Activated CD4-positive, alpha-beta memory T cell treated with anti-CD3 and anti-CD28 coated beads for 36 hours (primary cell): ENCODE results near the gene RAP1GAP. TPM values are rescaled to one million over a fixed set of nuclear protein-coding genes. Genes with fewer than 3 reads are reported as not detected.
A peak's percentile ranks its signal among the peaks of the same experiment; 100 is the strongest.

Source experiments
- CTCF ChIA-PET: fragments of 350-600 bp; sonication (Branson Sonifier 250); formaldehyde crosslinking; loops from one replicate; lab custom pipeline; 2021; ENCODE audit warnings: antibody characterized with exemption, inconsistent platforms; lab: Charles Lee
- POLR2A ChIA-PET: fragments of 350-600 bp; sonication (Branson Sonifier 250); formaldehyde crosslinking; loops from one replicate; lab custom pipeline; 2021; ENCODE audit warnings: antibody characterized with exemption; lab: Charles Lee
- DNase-seq: peaks from one replicate; pipeline ENCODE4 v3.0.0-alpha.2; 2020
- H3K27ac Mint-ChIP-seq: one replicate; pipeline ENCODE4 v1.8.0; 2021; ENCODE audit warnings: mixed read lengths
- H3K27me3 Mint-ChIP-seq: one replicate; pipeline ENCODE4 v1.8.0; 2021; ENCODE audit warnings: mixed read lengths
- H3K36me3 Mint-ChIP-seq: one replicate; pipeline ENCODE4 v1.8.0; 2021; ENCODE audit warnings: mixed read lengths
- H3K4me1 Mint-ChIP-seq: one replicate; pipeline ENCODE4 v1.8.0; 2021; ENCODE audit warnings: low read depth, mixed read lengths
- H3K4me3 Mint-ChIP-seq: one replicate; pipeline ENCODE4 v1.8.0; 2021; ENCODE audit warnings: mild to moderate bottlenecking, mixed read lengths
- H3K9me3 Mint-ChIP-seq: one replicate; pipeline ENCODE4 v1.8.0; 2021; ENCODE audit warnings: mixed read lengths
- intact Hi-C: fragments of 100-400 bp; cut with micrococcal nuclease; formaldehyde crosslinking; loops from one replicate; pipeline ENCODE4 v1.15.1; 2023
- total RNA-seq, 2 experiments: library from RNA; stranded (reverse); gene quantifications; one replicate each; pipeline ENCODE4 v1.2.3, GENCODE V29; 2021

RAP1GAP gene
- total RNA-seq, 2 experiments from 2014 or later: 1.1 to 1.7 TPM

DNA sequence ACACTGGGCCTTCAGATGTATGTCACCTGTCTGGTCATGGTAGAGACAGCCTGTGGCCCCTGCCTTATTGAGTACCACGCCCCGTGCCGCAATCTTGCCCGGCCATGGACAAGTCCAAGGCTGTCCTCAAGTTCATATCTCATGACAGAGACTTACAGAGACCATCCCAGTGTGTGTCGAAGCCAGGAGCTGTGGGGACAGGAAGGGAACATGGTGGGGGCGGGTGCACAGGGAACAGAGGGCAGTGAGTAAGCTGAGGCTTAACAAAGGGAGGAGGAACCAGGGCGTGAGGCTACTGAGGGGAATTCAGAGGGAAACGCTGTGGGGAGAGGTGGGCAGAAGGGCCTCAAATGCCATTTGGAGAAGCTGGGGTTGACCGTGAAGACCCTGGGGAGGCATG lies 84.1 kb downstream of the RAP1GAP start:
- H3K4me1 Mint-ChIP-seq: no peaks in the 10 kb centered on the region
- CTCF ChIA-PET: no interaction called here
- intact Hi-C loops: no loop called here
- H3K4me3 Mint-ChIP-seq: no peak overlapping the region
- no peak for DNase-seq
- peaks cover 16% of the 10 kb centered on the region for H3K27me3 Mint-ChIP-seq
- H3K27ac Mint-ChIP-seq: no peak overlapping the region
- H3K36me3 Mint-ChIP-seq: no peaks in the 10 kb centered on the region
- POLR2A ChIA-PET: no interaction called here
- H3K9me3 Mint-ChIP-seq: no peaks in the 10 kb centered on the region

DNA sequence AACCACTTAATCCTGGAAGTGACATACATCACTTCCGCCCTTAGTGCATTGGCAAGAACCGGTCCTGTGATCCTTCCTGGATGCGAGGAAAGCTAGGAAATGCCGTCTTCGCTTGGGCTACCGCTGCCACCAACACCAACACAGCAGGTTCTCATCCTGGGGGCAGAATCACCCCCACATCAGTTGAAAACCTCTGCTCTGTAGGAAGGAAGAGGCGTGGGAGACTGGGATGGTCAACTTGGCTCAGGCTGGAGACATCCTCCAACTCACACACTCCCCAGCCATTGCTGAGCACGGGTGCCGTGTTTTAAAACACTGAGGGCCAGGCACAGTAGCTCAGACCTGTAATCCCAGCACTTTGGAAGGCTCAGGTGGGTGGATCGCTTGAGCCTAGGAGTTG lies 85.1 kb downstream of the RAP1GAP start:
- no peaks in the 10 kb centered on the region for H3K9me3 Mint-ChIP-seq
- H3K27me3 Mint-ChIP-seq: peaks cover 16% of the 10 kb centered on the region

DNA sequence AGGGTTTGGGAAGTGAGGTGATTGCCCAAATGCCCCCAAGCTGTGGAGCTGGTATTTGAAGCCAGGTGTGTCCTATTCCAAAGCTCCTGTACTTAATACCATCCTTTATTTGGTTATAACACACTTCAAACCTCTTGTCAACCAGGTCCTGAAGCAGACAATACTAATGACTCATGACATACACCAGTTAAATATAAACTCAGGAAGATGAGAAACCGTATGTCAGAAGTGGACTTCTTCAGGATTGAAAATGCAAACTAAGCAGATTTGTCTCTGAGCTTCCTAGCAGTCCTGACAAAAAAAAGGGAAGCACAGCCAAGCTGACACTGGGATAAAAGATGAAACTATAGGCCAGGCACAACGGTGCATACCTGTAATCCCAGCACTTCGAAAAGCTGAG lies 89.4 kb downstream of the RAP1GAP start:
- ChIA-PET CTCF (interaction anchor here (0.8 to 0.9 kb wide), 2 partner anchors 16 to 71 kb away, joined by 3 read pairs; partner anchors contain the start of gene ALPL), POLR2A (no interaction called here)
- Mint-ChIP-seq H3K27ac (no peak overlapping the region), H3K36me3 (no peaks in the 10 kb centered on the region), H3K27me3 (peaks cover 6% of the 10 kb centered on the region), H3K9me3 (no peaks in the 10 kb centered on the region), H3K4me3 (no peak overlapping the region), H3K4me1 (no peaks in the 10 kb centered on the region)
- intact Hi-C loops: no loop called here
- DNase-seq: no peak

More for the DNA sequence above, 85.1 kb downstream of the RAP1GAP start:
- Mint-ChIP-seq H3K36me3 (no peaks in the 10 kb centered on the region), H3K27ac (no peak overlapping the region), H3K4me1 (no peaks in the 10 kb centered on the region), H3K4me3 (no peak overlapping the region)
- CTCF ChIA-PET: interaction anchor here (0.7 kb wide), 1 partner anchor 352 kb away, joined by 3 read pairs; no protein-coding TSS in a partner anchor
- DNase-seq: no peak
- POLR2A ChIA-PET: no interaction called here
- intact Hi-C loops: no loop called here

DNA sequence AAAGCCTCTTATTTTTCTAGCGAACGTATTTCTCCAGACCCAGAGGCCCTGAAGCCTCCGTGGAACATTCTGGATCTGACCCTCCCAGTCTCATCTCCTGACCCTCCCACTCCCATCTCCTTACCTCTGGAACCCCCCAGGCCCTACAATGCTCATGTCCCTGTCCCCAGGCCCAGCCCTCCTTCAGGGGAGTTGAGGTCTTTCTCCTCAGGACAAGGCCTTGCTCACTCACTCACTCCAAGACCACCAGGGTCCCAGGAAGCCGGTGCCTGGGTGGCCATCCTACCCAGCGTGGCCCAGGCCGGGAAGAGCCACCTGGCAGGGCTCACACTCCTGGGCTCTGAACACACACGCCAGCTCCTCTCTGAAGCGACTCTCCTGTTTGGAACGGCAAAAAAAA lies 91.2 kb downstream of the RAP1GAP start:
- Mint-ChIP-seq H3K27me3 (peaks cover 11% of the 10 kb centered on the region), H3K36me3 (no peaks in the 10 kb centered on the region), H3K4me1 (no peaks in the 10 kb centered on the region), H3K9me3 (no peaks in the 10 kb centered on the region), H3K4me3 (no peak overlapping the region), H3K27ac (no peak overlapping the region)
- intact Hi-C loops: no loop called here
- ChIA-PET POLR2A (no interaction called here), CTCF (no interaction called here)
- DNase-seq: no peak

DNA sequence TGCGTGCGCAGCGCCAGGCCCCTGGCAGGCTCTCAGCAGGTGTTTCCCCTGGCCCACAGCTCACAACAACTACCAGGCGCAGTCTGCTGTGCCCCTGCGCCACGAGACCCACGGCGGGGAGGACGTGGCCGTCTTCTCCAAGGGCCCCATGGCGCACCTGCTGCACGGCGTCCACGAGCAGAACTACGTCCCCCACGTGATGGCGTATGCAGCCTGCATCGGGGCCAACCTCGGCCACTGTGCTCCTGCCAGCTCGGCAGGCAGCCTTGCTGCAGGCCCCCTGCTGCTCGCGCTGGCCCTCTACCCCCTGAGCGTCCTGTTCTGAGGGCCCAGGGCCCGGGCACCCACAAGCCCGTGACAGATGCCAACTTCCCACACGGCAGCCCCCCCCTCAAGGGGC lies 91.8 kb downstream of the RAP1GAP start:
- POLR2A ChIA-PET: no interaction called here
- Mint-ChIP-seq H3K4me3 (no peak overlapping the region), H3K27me3 (peaks cover 8% of the 10 kb centered on the region), H3K27ac (no peak overlapping the region), H3K9me3 (no peaks in the 10 kb centered on the region), H3K4me1 (no peaks in the 10 kb centered on the region), H3K36me3 (no peaks in the 10 kb centered on the region)
- intact Hi-C loops: no loop called here
- DNase-seq: no peak
- CTCF ChIA-PET: no interaction called here

DNA sequence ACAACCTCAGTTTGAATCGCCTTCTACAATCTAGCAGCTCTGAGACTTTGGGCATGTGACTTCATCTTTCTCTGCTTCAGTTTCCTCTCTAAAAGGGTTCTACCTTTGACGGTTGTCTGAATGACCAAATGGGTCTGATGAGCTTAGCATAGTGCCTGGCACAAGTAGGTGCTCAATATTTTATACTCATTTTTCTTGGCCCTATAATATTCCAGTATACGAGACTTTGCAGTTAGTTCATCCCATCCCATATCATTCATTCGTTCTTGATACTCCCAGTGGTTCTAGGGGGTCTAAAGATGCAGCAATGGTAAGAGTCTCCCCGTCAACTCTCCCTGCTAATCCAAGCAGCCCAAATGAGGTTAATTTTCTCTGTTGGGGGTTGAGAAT lies 92.4 kb downstream of the RAP1GAP start:
- no peaks in the 10 kb centered on the region for H3K9me3 Mint-ChIP-seq
- no peak overlapping the region for H3K4me3 Mint-ChIP-seq
- CTCF ChIA-PET: no interaction called here
- H3K36me3 Mint-ChIP-seq: no peaks in the 10 kb centered on the region
- intact Hi-C loops: no loop called here
- no peaks in the 10 kb centered on the region for H3K4me1 Mint-ChIP-seq
- POLR2A ChIA-PET: no interaction called here
- no peak for DNase-seq
- no peak overlapping the region for H3K27ac Mint-ChIP-seq
- H3K27me3 Mint-ChIP-seq: peaks cover 8% of the 10 kb centered on the region

DNA sequence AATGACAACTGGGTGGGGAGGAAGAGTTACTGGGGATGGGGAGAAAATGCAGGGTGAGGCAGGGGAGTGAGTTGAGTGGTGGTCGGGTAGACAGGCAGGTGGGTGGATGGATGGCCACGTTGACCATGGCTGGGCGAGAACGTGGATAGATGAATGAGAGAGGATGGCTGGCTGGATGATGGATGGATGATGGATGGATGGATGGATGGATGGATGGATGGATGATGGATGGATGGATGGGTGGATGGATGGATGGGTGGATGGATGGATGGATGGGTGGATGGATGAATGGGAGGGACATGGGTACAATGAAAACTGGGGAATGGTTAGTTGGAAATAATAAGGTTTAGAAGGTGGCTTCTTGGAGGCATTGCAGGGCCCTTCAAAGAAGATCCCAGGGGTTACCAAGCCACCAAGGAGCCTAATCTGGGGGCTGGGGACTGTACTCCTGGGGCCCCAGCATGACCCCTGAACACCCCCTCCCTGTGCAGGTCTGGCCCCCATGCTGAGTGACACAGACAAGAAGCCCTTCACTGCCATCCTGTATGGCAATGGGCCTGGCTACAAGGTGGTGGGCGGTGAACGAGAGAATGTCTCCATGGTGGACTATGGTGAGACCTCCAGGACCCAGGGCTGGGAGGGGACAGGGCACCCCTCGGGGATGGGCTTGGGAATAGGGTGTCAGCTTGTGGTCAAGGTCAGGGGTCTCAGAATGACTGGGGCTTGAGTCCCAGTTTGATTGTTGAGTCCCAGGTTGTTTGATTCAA lies 92.9 kb downstream of the RAP1GAP start:
- H3K4me1 Mint-ChIP-seq: no peaks in the 10 kb centered on the region
- H3K9me3 Mint-ChIP-seq: no peaks in the 10 kb centered on the region
- ChIA-PET CTCF (no interaction called here), POLR2A (no interaction called here)
- no peak overlapping the region for H3K27ac Mint-ChIP-seq
- intact Hi-C loops: no loop called here
- no peak overlapping the region for H3K4me3 Mint-ChIP-seq
- no peak for DNase-seq
- H3K27me3 Mint-ChIP-seq: peaks cover 8% of the 10 kb centered on the region
- no peaks in the 10 kb centered on the region for H3K36me3 Mint-ChIP-seq

DNA sequence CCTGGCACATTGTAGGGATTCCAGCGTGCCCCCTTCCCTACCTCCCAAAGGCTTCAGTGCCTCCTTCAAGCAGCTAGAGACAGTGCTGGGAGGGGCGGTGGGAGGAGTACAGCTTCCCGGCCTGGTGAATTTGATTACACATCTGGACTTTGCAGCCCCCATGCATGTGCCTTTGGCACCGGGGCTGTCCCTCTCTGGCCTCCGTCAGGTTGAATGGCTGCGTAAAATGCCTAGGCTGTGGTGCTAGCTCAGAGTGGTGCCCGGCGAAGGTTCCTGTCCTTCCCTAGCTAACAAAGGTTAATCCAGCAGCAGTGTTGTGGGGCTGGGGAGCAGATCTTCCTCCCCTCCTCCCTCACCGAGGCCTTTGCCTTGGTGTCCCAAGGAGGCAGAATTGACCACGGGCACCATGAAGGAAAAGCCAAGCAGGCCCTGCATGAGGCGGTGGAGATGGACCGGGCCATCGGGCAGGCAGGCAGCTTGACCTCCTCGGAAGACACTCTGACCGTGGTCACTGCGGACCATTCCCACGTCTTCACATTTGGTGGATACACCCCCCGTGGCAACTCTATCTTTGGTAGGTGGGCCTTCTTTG lies 93.7 kb downstream of the RAP1GAP start:
- H3K36me3 Mint-ChIP-seq: no peaks in the 10 kb centered on the region
- H3K9me3 Mint-ChIP-seq: no peaks in the 10 kb centered on the region
- ChIA-PET CTCF (no interaction called here), POLR2A (no interaction called here)
- no peak overlapping the region for H3K4me3 Mint-ChIP-seq
- no peak for DNase-seq
- H3K27ac Mint-ChIP-seq: no peak overlapping the region
- H3K27me3 Mint-ChIP-seq: peaks cover 8% of the 10 kb centered on the region
- H3K4me1 Mint-ChIP-seq: no peaks in the 10 kb centered on the region
- intact Hi-C loops: no loop called here

DNA sequence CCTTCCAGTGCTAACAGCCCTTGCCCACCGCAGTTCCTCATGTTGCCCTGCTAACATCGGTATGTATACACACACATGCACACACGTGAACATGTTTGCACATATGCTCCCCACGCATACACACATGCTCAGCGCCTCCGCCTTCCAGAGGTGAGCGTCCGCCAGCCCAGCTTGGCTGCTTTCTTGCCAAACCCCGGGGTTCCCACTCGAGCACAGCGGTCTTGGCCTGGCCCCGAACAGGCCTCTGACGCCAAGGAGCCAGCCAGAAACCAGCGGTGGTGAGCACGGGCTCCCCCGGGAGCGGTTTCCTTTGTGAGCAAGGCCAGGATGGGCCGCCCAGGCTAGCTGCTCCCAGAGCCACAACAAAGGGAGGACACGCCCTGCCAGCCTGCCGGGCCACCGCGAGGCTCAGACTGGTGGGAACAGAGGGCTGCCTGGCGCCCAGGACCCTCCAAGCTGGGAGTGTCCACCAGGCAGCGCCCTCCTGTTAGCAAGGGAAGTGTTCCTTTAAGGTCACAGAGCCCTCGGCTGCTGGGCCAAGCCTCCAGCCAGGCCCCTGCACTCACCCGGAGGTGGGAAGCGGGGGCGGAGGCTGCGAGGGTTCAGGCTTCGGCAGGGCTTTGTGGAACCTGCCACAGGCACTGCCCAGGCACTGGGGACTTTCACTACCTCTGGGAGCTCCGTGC lies 94.5 kb downstream of the RAP1GAP start:
- Mint-ChIP-seq H3K9me3 (no peaks in the 10 kb centered on the region), H3K36me3 (no peaks in the 10 kb centered on the region), H3K4me1 (no peaks in the 10 kb centered on the region), H3K27ac (no peak overlapping the region), H3K4me3 (no peak overlapping the region), H3K27me3 (peaks cover 8% of the 10 kb centered on the region)
- ChIA-PET CTCF (interaction anchor here (1.1 kb wide), 1 partner anchor 64 kb away, joined by 4 read pairs; no protein-coding TSS in a partner anchor), POLR2A (no interaction called here)
- intact Hi-C loops: no loop called here
- no peak for DNase-seq

DNA sequence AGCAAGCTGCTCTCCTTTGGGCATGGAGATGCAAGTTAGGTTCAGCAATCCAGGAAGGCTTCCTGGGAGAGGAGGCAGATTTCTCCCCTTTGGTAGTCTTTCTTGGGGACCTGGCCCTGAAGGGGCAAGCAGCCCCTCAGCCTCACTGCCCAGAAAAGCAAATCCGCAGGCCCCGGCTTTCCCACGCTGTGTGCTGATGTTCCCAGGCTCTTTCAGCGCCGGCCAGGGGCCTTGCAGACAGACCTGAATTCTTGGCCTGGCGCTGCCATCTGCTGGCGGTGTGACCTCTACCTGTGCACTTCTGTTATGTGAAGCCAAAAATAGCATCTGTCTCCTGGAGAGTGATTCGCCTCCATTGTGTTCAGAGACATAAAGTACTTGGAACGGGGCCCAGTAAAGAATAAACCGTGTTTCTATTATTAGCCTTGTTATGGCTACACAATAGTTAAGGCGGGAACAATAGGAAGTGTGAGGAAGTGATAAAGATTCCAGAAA lies 95.1 kb downstream of the RAP1GAP start:
- H3K27ac Mint-ChIP-seq: no peak overlapping the region
- H3K9me3 Mint-ChIP-seq: no peaks in the 10 kb centered on the region
- POLR2A ChIA-PET: no interaction called here
- H3K4me1 Mint-ChIP-seq: no peaks in the 10 kb centered on the region
- CTCF ChIA-PET: interaction anchor here (1.1 kb wide), 1 partner anchor 63 kb away, joined by 4 read pairs; no protein-coding TSS in a partner anchor
- peaks cover 8% of the 10 kb centered on the region for H3K27me3 Mint-ChIP-seq
- DNase-seq: peak; percentile 55
- no peak overlapping the region for H3K4me3 Mint-ChIP-seq
- intact Hi-C loops: no loop called here
- no peaks in the 10 kb centered on the region for H3K36me3 Mint-ChIP-seq

DNA sequence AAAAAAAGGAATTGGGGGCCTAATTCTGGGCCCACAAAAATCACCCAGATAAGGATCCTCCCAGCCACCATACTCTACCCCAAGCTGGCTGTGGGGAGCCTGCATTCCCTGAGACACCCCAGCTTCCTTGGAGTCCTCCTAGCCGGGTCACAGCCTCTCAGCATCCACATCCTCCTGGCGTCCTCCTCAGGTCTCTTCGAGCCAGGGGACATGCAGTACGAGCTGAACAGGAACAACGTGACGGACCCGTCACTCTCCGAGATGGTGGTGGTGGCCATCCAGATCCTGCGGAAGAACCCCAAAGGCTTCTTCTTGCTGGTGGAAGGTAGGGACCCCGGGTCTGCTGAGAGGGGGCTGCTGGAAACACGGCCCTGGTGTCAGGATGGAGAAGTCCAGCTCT lies 95.7 kb downstream of the RAP1GAP start:
- POLR2A ChIA-PET: no interaction called here
- CTCF ChIA-PET: interaction anchor here (0.9 to 1.1 kb wide), 2 partner anchors 23 to 63 kb away, joined by 3 to 4 read pairs; no protein-coding TSS in a partner anchor

DNA sequence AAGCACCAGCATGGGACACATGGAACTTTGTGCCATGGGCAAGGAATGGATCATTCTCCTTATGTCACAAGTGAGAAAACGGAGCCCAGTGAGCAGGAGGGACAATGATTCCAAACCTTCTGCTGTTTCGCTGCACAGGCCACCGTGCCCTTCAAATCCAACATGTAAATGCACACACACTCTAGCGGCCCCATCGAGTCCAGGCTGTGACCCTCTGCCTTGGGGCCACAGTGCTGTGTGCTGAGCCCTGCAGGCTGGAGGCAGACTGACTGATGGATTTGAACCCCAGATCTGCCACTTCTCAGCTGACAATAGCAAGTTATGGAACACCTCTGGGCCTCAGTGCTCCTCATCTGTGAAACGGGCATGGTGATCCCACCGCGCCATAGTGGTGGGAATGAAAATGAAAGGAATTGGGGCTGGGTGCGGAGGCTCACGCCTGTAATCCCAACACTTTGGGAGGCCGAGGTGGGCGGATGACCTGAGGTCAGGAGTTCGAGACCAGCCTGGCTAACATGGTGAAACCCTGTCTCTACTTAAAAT lies 96.4 kb downstream of the RAP1GAP start:
- intact Hi-C loops: no loop called here
- Mint-ChIP-seq H3K27me3 (peaks cover 8% of the 10 kb centered on the region), H3K36me3 (no peaks in the 10 kb centered on the region), H3K9me3 (no peaks in the 10 kb centered on the region), H3K4me1 (no peaks in the 10 kb centered on the region), H3K4me3 (no peak overlapping the region), H3K27ac (no peak overlapping the region)
- CTCF ChIA-PET: interaction anchor here (0.9 kb wide), 1 partner anchor 23 kb away, joined by 3 read pairs; no protein-coding TSS in a partner anchor
- POLR2A ChIA-PET: no interaction called here
- DNase-seq: no peak

More for the DNA sequence above, 95.7 kb downstream of the RAP1GAP start:
- Mint-ChIP-seq H3K9me3 (no peaks in the 10 kb centered on the region), H3K27me3 (peaks cover 8% of the 10 kb centered on the region), H3K4me3 (no peak overlapping the region), H3K4me1 (no peaks in the 10 kb centered on the region), H3K27ac (no peak overlapping the region), H3K36me3 (no peaks in the 10 kb centered on the region)
- no peak for DNase-seq
- intact Hi-C loops: no loop called here
